HG02970 (cell line): Measurements from ENCODE around the gene DEXI.

Experiments used
- ATAC-seq: cut with Tn5 transposase; IDR thresholded peaks from one replicate; pipeline ENCODE4 v1.9.1; 2021; ENCODE audit warnings: mild to moderate bottlenecking, moderate library complexity, moderate number of reproducible peaks; ENCODE audit not compliant: unreplicated experiment, low FRiP score

The DEXI gene

DNA sequence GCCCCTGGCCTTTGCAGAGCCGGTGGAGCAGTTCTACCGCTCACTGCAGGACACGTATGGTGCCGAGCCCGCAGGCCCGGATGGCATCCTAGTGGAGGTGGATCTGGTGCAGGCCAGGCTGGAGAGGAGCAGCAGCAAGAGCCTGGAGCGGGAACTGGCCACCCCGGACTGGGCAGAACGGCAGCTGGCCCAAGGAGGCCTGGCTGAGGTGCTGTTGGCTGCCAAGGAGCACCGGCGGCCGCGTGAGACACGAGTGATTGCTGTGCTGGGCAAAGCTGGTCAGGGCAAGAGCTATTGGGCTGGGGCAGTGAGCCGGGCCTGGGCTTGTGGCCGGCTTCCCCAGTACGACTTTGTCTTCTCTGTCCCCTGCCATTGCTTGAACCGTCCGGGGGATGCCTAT is 35.8 kb downstream of the DEXI start:
- ATAC-seq: no peak

DNA sequence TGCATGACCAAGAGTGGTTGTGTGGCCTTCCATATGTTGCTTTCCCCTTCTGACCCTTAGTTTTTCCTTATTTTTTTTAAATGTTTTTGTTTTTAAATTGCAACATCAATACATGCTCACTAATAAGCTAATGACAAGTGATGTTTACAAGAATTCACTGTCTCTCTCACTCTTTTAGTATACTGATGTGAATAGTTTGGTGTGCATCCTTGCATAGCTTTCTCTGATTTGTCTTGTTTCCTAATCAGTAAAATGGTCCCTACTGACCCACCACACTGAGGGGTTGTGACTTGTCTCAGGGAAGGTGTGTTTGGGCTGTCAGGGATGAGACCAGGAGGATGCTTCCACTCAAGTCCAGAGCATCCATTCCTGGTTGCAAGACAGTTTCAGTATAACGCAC is 39.3 kb downstream of the DEXI start:
- no peak for ATAC-seq

DNA sequence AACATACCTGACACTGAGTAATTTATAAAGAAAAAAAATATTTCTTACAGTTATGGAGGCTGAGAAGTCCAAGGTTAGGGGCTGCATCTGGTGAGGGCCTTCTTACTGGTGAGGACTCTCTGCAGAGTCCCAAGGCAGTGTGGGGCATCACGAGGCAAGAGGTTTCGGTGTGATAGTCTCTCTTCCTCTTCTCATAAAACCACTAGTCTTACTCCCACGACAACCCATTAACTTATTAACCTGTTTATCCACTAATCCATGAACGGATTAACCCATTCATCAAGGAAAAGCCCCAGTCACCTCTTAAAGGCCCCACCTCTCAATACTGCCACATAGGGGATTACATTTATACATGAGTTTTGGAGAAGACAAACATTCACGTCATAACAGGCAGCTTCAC is 45.1 kb downstream of the DEXI start:
- no peak for ATAC-seq

DNA sequence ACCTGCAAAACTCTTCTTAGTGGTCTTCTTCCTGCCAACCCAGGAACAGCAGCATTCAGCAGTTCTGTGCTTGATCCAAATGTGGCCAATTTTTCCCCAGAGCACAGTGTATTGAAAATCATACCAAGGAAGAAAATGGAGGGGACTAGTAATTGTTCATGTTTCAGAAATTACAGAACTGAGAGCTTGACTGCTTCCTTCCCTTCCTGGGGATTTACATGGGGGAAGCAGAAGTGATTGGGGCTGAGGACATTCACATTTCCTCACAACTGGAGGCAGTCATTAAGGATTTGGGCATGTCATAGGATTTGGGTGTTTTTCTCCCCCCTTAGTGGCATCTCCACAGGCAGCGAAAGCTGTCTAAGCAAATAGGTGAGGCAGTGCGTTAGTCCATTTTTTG is 45.5 kb downstream of the DEXI start:
- ATAC-seq: no peak

DNA sequence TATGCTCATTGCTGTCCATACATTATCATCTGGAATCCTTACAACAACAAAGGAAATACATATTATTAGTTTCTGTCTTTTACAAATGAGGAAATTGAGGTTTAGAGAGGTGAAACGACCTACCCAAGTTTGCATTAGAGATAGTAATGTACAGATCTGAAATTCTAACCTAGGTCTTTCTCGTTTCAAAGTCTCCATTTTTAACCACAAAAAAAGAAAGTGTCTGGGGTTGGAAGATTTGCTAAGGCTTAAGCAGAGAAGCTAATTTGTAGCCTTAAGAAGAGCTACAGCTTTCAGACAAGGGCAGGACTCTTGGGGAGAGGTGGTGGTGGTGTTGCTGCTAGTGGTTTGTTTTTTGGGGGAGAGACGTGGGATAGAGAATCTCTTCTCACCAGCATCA is 46.1 kb downstream of the DEXI start:
- ATAC-seq: no peak

DNA sequence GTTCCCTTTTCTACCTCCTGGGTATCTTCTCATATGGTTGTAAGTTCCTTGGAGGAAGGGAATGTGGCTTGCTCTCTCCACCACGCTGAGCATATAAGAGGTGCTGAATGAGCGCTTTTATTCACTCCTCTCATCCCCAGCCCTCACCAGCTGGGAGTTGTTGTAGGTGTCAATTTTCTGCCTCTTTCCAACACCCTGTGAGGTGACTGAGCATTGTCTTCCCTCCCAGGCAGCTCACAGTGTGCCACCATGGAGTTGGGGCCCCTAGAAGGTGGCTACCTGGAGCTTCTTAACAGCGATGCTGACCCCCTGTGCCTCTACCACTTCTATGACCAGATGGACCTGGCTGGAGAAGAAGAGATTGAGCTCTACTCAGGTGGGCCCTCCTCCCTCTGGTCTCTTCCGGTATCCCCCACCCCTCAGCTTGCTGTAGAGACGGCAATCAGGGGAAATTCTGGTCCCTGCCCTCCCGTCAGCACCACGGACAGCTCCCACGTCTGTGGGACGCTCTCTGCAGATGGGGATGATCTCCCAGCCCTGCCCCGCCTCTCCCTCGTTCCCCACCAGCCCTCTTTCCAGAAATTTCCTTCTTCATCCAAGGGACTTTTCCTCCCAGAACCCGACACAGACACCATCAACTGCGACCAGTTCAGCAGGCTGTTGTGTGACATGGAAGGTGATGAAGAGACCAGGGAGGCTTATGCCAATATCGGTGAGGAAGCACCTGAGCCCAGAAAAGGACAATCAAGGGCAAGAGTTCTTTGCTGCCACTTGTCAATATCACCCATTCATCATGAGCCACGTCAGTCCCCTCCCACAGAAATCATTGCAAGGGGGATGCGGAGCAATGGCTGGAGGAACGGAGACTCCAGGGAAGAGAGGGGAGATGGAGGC is 47.0 kb downstream of the DEXI start:
- no peak for ATAC-seq

DNA sequence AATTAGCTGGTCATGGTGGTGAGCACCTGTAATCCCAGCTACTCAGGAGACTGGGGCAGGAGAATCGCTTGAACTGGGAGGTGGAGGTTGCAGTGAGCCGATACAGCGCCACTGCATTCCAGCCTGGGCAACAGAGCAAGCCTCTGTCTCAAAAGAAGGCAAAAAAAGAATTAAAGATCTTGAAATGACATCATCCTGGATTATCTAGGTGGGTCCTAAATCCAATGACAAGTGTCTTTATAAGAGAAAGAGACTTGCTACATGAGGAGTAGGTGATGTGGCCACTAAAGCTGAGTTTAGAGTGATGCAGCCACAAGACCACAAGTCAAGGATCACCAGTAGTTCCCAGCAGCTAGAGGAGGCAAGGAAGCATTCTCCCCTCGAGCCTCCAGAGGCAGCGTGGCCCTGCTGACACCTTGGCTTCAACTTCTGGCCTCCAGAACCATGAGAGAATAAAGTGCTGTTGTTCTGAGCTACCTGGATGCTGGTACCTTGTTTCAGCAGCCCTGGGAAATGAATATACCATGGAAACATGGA is 49.4 kb downstream of the DEXI start:
- no peak for ATAC-seq

DNA sequence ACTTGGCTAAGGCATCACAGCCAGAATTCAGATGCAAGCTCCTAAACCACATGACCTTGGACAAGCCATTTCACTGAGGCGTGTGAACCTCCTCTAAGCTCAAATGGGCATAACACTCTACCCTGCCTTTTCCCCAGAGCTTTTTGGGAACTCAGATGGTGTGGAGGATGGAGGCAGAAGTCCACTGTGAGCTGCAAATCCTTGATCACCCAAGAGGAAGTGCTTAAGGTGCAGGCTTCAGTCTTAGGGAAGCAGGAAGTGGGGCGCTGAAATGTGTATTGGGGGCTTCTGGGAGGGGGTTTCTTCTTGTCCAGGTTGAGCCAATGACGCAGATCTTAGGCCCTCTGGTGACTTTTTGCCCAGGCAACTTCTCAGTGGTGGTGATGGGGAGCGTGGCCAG is 52.4 kb downstream of the DEXI start:
- ATAC-seq: no peak

DNA sequence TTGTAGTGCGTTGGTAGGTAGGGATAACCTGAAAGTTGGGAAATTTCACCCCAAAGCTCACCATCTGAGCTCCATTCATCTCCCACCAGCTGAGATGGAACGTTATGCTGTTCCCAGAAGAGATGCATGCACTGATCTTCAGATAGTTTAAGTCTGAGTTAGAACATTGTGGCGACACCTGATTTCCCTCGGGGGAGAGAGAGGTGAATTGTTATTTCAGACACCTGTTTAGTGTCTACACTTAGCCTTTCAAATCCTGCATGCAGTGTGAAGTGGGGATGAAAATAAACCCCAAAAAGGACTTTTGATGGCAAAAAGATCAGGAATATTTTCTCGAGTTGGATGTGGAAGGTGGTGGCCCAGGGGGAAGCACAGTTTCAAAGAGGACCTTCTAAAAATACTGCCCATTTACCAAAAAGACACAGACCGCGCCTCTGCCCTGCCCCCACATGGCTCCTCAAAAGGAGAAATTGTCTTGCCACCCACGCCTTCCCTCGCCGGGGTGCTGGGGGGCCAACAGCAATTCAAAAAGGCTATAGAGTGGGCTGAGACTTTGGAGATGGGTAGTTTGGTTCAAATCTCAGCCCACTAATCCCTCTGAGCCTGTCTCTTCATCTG is 53.8 kb downstream of the DEXI start:
- ATAC-seq: no peak

DNA sequence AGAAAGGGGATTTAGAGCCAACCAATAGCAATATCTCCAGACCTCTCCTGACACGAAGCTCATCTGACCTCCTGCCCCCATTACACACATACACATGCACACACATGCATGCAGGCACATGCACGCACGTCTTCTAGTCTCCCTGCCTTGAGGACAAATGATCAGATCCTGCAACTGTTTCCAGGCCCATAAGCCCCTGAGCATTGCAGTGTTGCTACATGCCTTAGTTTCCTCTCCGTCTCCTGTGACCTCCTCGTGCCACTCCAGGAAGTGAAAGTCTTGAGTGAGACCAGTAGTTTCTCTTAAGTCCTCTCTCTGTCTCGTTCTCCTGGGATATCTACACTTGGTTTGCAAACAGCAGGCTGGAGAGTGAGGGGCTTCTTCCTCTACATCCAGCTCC is 57.0 kb downstream of the DEXI start:
- no peak for ATAC-seq

DNA sequence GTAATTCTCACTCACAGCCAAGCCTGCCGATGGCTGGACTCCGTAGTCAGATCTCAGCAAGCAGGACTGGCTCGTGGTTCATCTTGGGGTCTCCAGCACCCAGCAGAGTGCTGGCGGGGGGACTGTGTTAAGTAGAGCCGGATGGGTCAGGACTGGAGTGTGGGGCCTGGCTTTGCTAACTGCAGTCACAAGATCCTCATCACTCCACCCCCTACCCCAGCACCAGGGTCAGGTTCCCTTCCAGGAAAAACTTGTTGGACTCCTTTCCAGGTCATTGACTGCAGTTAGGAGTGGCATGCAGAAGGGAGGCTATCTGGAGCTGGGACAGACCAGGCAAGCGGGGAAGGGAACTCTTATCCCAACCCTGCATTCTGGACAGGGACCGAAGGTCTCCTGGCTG is 59.3 kb downstream of the DEXI start:
- ATAC-seq: no peak

DNA sequence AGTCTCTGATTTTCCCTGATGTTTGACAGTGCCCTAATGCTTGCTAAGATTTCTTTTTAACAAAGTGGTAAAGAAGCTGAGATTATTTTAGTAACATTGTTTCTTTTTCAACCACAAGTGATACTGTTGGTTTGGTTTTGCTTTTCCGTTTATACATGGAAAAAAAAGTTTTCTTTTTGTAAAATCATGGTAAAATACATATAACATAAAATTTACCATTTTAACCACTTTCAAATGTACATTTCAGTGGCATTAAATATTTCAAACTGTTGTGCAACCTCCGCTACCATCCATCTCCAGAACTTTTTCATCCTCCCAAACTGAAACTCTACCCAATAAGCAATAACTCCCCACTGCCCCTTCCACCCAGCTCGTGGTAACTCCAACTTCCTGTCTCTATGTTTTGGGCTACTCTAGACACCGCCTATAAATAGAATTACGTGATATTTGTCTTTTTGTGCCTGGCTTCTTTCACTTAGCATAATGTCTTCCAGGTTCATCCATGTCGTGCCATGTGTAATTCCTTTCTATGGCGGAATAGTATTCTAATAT is 60.7 kb downstream of the DEXI start:
- no peak for ATAC-seq

DNA sequence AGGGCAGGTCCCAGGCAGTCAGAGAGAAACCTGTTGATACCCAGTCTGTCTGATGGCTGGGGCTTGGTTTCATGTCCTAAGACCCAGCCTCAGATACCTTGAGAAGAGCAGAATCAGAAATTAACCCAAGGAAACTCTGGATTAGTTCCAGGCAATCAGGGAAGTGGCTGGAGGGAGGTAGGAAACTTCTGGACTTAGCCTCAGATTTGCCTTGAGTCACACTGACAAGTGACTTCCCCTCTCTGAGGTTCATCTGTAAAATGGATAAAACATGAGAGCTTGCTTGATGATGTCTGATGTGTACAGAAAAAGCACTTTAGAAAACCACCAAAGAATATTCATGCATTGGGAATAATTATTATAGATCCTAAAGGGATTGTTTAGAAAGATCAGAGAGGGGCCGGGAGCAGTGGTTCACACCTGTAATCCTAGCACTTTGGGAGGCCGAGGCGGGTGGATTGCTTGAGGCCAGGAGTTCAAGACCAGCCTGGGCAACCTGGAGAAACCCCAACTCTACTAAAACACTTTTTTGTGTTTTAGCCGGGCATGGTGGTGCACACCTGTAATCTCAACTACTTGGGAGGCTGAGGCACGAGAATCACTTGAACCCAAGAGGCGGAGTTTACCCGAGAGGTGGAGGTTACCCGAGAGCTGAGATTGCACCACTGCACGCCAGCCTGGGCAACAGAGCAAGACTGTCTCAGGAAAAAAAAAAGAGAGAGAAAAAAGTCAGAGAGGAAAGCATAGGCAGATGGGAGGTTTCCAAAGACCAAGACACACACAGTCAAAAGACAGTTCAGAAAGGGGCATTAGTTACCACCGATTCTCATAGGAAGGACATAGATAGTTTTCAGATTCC is 61.4 kb downstream of the DEXI start:
- no peak for ATAC-seq

DNA sequence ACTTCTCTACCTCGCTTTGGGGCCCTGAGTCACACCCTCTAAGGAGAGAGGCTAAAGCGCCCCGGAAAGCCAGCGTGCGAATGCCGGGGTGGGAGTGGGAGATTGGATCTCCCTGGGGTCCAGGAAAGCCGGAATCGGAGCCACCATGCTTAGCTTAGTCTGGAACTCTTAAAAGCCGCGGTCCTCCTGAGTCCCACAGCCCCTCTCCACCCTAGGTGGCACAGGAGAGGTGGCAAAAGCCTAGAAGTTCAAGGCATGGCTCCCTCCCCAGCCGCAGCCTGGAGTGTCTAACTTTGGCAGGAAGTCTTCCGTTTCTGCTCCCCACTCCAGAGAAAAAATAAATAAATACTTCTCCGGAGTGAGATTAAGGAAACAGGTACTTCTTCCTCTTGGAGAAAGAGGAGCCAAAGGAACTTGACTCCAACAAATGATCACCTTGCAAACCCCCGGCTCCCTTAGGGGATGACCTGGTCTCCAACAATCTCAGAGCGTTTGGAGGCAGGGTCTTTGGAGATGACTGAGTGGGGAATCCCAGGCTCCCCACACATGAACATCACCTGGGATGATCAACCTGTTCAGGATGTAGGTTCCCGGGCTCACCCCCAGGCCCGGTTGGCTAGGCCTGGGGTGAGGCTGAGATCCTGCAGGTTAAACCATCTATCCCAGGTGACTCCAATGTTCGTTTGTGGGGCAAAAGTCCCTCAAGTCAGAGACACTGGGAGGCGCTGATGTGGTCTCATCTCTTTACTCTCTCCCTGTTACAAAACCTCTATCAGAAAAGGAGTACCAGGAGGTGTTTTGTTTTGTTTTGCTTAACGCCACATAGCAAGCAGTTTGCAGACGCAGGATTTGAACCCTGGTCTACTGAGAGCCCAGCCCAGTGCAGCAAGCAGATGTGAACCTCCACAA is 62.3 kb downstream of the DEXI start:
- ATAC-seq: no peak
